Uterus (tissue), 4 donors: ENCODE data around the gene PSENEN. TPM values are rescaled to one million over a fixed set of nuclear protein-coding genes. Genes with fewer than 3 reads are reported as not detected.

Experiments used
- DNase-seq, 2 donors: peaks; one replicate each; pipeline ENCODE4 v3.0.0-alpha.2; 2019 to 2020
- H3K27ac ChIP-seq, 2 donors: fragments of 200-600 bp; sonication (generic); 1 replicate in 1 of 2; 2 replicates in 1 of 2; pipeline ENCODE4 v1.5.1; 2016 to 2018
- H3K27me3 ChIP-seq, 2 donors: fragments of 200-600 bp; sonication (generic); one replicate each; pipeline ENCODE4 v1.5.1; 2018 to 2019; ENCODE audit warnings: control low read depth in 1 of 2
- H3K36me3 ChIP-seq, 2 donors: fragments of 200-600 bp; sonication (generic); one replicate each; pipeline ENCODE4 v1.5.1; 2019; ENCODE audit warnings: control low read depth in 1 of 2
- H3K4me1 ChIP-seq, 2 donors: fragments of 200-600 bp; sonication (generic); one replicate each; pipeline ENCODE4 v1.5.1; 2018 to 2019; ENCODE audit warnings: control low read depth in 1 of 2
- H3K4me3 ChIP-seq, 2 donors: fragments of 200-600 bp; sonication (generic); 1 replicate in 1 of 2; 2 replicates in 1 of 2; pipeline ENCODE4 v1.5.1; 2018 to 2019; ENCODE audit warnings: mild to moderate bottlenecking in 1 of 2
- H3K9me3 ChIP-seq, 2 donors: fragments of 200-600 bp; sonication (generic); one replicate each; pipeline ENCODE4 v1.5.1; 2019; ENCODE audit warnings: control low read depth in 1 of 2
- CTCF ChIP-seq, 4 experiments: fragments of 200-600 bp in 2 of 4; fragments of 450-650 bp in 2 of 4; sonication (generic) in 2 of 4; IDR thresholded peaks; one replicate each; pipeline ENCODE4 v1.5.1; 2016 to 2019; ENCODE audit warnings: antibody characterized with exemption in 4 of 4, mild to moderate bottlenecking in 2 of 4, moderate library complexity in 1 of 4
- POLR2A ChIP-seq, 2 donors: fragments of 450-650 bp; IDR thresholded peaks; one replicate each; pipeline ENCODE4 v1.6.1; 2016; ENCODE audit warnings: antibody characterized with exemption in 2 of 2, mild to moderate bottlenecking in 1 of 2, moderate library complexity in 1 of 2
- intact Hi-C: fragments of 100-400 bp; cut with DNase I; formaldehyde crosslinking; loops from one replicate; pipeline ENCODE4 v1.15.1; 2023; ENCODE audit warnings: low total_unique reads
- total RNA-seq, 4 donors: library from RNA; depleted of rRNA in 3 of 4; stranded (reverse); fragments of >200 nt in 3 of 4; gene quantifications; one replicate each; pipeline versions ENCODE4 v1.1.0 to v1.2.4, GENCODE V29; 2014 to 2023
- donor health status: DM: yes; HTN: yes; CAD: no.

PSENEN gene
- total RNA-seq, 4 donors from 2014 or later, result 5.3 to 37.3 (median 18.8) TPM

- intact Hi-C loops, result no loop called here
- no peak for DNase-seq
- H3K9me3 ChIP-seq, result no peaks in the 10 kb centered on the region
- no peaks in the 10 kb centered on the region for H3K27me3 ChIP-seq
- no peaks in the 10 kb centered on the region for H3K36me3 ChIP-seq
- TF ChIP-seq CTCF (IDR thresholded peaks at IDR 0.05) (no peak), POLR2A (IDR thresholded peaks at IDR 0.05) (no peak)
- no peak overlapping the region for H3K4me3 ChIP-seq
- no peak overlapping the region for H3K27ac ChIP-seq
- H3K4me1 ChIP-seq, result no peaks in the 10 kb centered on the region
Measured at GRCh38 chr19:35727053-35727955, 18.1 kb upstream of the PSENEN start.

- TF ChIP-seq POLR2A (IDR thresholded peaks at IDR 0.05), result no peak
- no peak for TF ChIP-seq CTCF (IDR thresholded peaks at IDR 0.05)
- H3K27me3 ChIP-seq, result no peaks in the 10 kb centered on the region
- no peak for DNase-seq
- H3K4me3 ChIP-seq, result no peak overlapping the region
- no peak overlapping the region for H3K27ac ChIP-seq
- intact Hi-C loops, result no loop called here
- H3K4me1 ChIP-seq, result no peaks in the 10 kb centered on the region
- H3K9me3 ChIP-seq, result no peaks in the 10 kb centered on the region
- H3K36me3 ChIP-seq, result no peaks in the 10 kb centered on the region
Measured at GRCh38 chr19:35727956-35728706, 17.3 kb upstream of the PSENEN start.

- Histone ChIP-seq H3K4me3 (no peak overlapping the region), H3K36me3 (no peaks in the 10 kb centered on the region), H3K27me3 (no peaks in the 10 kb centered on the region), H3K4me1 (no peaks in the 10 kb centered on the region), H3K27ac (no peak overlapping the region), H3K9me3 (no peaks in the 10 kb centered on the region)
- intact Hi-C loops, result no loop called here
- no peak for DNase-seq
- TF ChIP-seq POLR2A (IDR thresholded peaks at IDR 0.05), result no peak
- TF ChIP-seq CTCF (IDR thresholded peaks at IDR 0.05), result no peak
Measured at GRCh38 chr19:35729021-35729420, 16.4 kb upstream of the PSENEN start.

GRCh38 chr19:35729763-35730162 is 15.7 kb upstream of the PSENEN start:
- Histone ChIP-seq H3K9me3 (no peaks in the 10 kb centered on the region), H3K36me3 (no peaks in the 10 kb centered on the region), H3K4me3 (no peak overlapping the region), H3K4me1 (no peaks in the 10 kb centered on the region), H3K27ac (no peak overlapping the region), H3K27me3 (no peaks in the 10 kb centered on the region)
- intact Hi-C loops, result no loop called here
- DNase-seq, result no peak
- TF ChIP-seq CTCF (IDR thresholded peaks at IDR 0.05) (no peak), POLR2A (IDR thresholded peaks at IDR 0.05) (no peak)

- Histone ChIP-seq H3K27me3 (no peaks in the 10 kb centered on the region), H3K4me3 (no peak overlapping the region), H3K27ac (no peak overlapping the region), H3K9me3 (no peaks in the 10 kb centered on the region), H3K4me1 (no peaks in the 10 kb centered on the region), H3K36me3 (no peaks in the 10 kb centered on the region)
- no peak for TF ChIP-seq POLR2A (IDR thresholded peaks at IDR 0.05)
- TF ChIP-seq CTCF (IDR thresholded peaks at IDR 0.05), result no peak
- intact Hi-C loops, result no loop called here
- DNase-seq, result no peak
Measured at GRCh38 chr19:35730326-35730725, 15.1 kb upstream of the PSENEN start.
